ENCODE data around the gene TNFAIP2.

TNFAIP2 gene

DNA sequence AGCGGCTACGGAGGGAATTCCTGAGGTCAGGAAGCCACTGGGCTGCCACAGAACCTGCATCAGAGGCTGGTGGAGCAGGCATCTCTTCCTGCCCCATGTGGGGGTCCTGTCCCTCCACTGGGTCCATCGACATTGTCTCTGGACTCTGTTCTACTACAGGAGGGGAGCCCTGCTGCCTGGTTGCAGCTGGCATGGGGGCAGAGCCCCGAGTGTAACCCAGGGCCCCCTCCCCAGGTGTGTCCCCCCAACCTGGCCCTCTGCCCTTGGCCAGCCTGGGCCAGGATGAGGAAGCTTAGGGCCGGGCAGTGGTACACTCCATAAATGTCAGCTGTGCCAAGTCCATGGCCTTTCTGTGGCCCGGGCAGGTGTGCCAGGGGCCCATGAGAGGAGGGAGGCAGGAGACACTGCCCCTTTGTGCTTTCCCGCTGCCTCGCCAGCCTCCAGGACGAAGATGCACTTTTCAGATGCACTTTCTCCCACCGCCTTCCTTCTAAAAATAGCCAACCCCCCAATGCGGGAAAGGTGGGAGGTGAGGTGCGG is 32.7 kb upstream of the TNFAIP2 start:
- peak overlapping the region; percentile 54 for H3K4me3 ChIP-seq (ENCODE audit: low read depth, low read length, poor library complexity, severe bottlenecking)
- H3K4me1 ChIP-seq (ENCODE audit: insufficient read depth, low read length, severe bottlenecking): peaks cover 10% of the 10 kb centered on the region
- no peaks in the 10 kb centered on the region for H4K20me1 ChIP-seq (ENCODE audit: insufficient read depth, low read length)
- no peak overlapping the region for H3K27ac ChIP-seq (ENCODE audit: low read depth, low read length, poor library complexity, severe bottlenecking)
- peaks cover 6% of the 10 kb centered on the region; the same call in 1 of the 2 replicates for H3K27me3 ChIP-seq (ENCODE audit: insufficient read depth, low read length)
- H3K9me3 ChIP-seq (ENCODE audit: low read length): no peaks in the 10 kb centered on the region
- H2AFZ ChIP-seq (ENCODE audit: low read length): no peak overlapping the region
- H3F3A ChIP-seq (ENCODE audit: insufficient read depth, low read length): no peaks in the 10 kb centered on the region
- H3K4me2 ChIP-seq (ENCODE audit: low read length): peak overlapping the region; percentile 77; the same call in 1 of the 2 replicates
- H3K9me2 ChIP-seq (ENCODE audit: low read depth, low read length): no peaks in the 10 kb centered on the region
- H3K79me2 ChIP-seq (ENCODE audit: insufficient read depth, low read length): no peaks in the 10 kb centered on the region
- TF ChIP-seq, protein P1, sequence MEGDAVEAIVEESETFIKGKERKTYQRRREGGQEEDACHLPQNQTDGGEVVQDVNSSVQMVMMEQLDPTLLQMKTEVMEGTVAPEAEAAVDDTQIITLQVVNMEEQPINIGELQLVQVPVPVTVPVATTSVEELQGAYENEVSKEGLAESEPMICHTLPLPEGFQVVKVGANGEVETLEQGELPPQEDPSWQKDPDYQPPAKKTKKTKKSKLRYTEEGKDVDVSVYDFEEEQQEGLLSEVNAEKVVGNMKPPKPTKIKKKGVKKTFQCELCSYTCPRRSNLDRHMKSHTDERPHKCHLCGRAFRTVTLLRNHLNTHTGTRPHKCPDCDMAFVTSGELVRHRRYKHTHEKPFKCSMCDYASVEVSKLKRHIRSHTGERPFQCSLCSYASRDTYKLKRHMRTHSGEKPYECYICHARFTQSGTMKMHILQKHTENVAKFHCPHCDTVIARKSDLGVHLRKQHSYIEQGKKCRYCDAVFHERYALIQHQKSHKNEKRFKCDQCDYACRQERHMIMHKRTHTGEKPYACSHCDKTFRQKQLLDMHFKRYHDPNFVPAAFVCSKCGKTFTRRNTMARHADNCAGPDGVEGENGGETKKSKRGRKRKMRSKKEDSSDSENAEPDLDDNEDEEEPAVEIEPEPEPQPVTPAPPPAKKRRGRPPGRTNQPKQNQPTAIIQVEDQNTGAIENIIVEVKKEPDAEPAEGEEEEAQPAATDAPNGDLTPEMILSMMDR (IDR thresholded peaks at IDR 0.05; ENCODE audit: low read length): no peak
- TF ChIP-seq EZH2 (IDR thresholded peaks at IDR 0.05; ENCODE audit: borderline replicate concordance, low read length): no peak
- H3K9ac ChIP-seq (ENCODE audit: low read length): no peak overlapping the region
- no peaks in the 10 kb centered on the region for H3K36me3 ChIP-seq (ENCODE audit: insufficient read depth, low read length)

- no peaks in the 10 kb centered on the region for H3K36me3 ChIP-seq (ENCODE audit: insufficient read depth, low read length)
- H3K9ac ChIP-seq (ENCODE audit: low read length): peak overlapping the region; percentile 40; the same call in 1 of the 2 replicates
- no peak for TF ChIP-seq EZH2 (IDR thresholded peaks at IDR 0.05; ENCODE audit: borderline replicate concordance, low read length)
- TF ChIP-seq, protein P1 (IDR thresholded peaks at IDR 0.05; ENCODE audit: low read length): peak; percentile 60
Observed at GRCh38 chr14:103091041-103091882, 32.0 kb upstream of the TNFAIP2 start.

DNA sequence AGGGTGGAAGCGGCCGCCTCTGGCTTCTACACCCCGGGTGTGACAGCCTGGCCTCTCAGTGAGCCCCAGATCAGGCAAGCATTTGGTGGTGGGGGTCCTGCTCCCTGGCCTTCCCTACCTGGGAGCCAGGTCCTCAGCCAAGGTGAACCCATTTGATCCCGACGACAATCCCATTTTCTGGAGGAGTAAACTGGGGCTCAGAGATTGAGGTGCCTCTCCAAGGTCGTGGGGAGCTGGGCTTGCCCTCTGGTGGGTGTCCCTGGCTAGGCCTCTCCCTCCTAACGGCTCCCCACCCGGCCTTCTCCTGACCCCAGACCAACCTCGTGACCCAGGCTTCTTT is 31.4 kb upstream of the TNFAIP2 start:
- Histone ChIP-seq H3K36me3 (ENCODE audit: insufficient read depth, low read length) (no peaks in the 10 kb centered on the region), H3K9me2 (ENCODE audit: low read depth, low read length) (no peaks in the 10 kb centered on the region), H3K27me3 (ENCODE audit: insufficient read depth, low read length) (peaks cover 6% of the 10 kb centered on the region; the same call in 1 of the 2 replicates), H4K20me1 (ENCODE audit: insufficient read depth, low read length) (no peaks in the 10 kb centered on the region), H3F3A (ENCODE audit: insufficient read depth, low read length) (no peaks in the 10 kb centered on the region), H3K9me3 (ENCODE audit: low read length) (no peaks in the 10 kb centered on the region), H3K9ac (ENCODE audit: low read length) (no peak overlapping the region; the same call in 1 of the 2 replicates), H3K4me1 (ENCODE audit: insufficient read depth, low read length, severe bottlenecking) (peaks cover 10% of the 10 kb centered on the region), H2AFZ (ENCODE audit: low read length) (no peak overlapping the region), H3K27ac (ENCODE audit: low read depth, low read length, poor library complexity, severe bottlenecking) (no peak overlapping the region), H3K4me3 (ENCODE audit: low read depth, low read length, poor library complexity, severe bottlenecking) (peak overlapping the region; percentile 54), H3K79me2 (ENCODE audit: insufficient read depth, low read length) (no peaks in the 10 kb centered on the region), H3K4me2 (ENCODE audit: low read length) (peak overlapping the region; percentile 77)
- TF ChIP-seq EZH2 (IDR thresholded peaks at IDR 0.05; ENCODE audit: borderline replicate concordance, low read length): no peak
- TF ChIP-seq, protein P1 (IDR thresholded peaks at IDR 0.05; ENCODE audit: low read length): no peak; the same call in 1 of the 2 replicates

More at GRCh38 chr14:103091041-103091882, 32.0 kb upstream of the TNFAIP2 start:
- Histone ChIP-seq H4K20me1 (ENCODE audit: insufficient read depth, low read length) (no peaks in the 10 kb centered on the region), H3K9me2 (ENCODE audit: low read depth, low read length) (no peaks in the 10 kb centered on the region), H3K27me3 (ENCODE audit: insufficient read depth, low read length) (peaks cover 6% of the 10 kb centered on the region; the same call in 1 of the 2 replicates), H3K4me2 (ENCODE audit: low read length) (peak overlapping the region; percentile 77), H3K9me3 (ENCODE audit: low read length) (no peaks in the 10 kb centered on the region), H3K4me3 (ENCODE audit: low read depth, low read length, poor library complexity, severe bottlenecking) (peak overlapping the region; percentile 54), H2AFZ (ENCODE audit: low read length) (no peak overlapping the region), H3K27ac (ENCODE audit: low read depth, low read length, poor library complexity, severe bottlenecking) (no peak overlapping the region), H3K4me1 (ENCODE audit: insufficient read depth, low read length, severe bottlenecking) (peaks cover 10% of the 10 kb centered on the region), H3K79me2 (ENCODE audit: insufficient read depth, low read length) (no peaks in the 10 kb centered on the region), H3F3A (ENCODE audit: insufficient read depth, low read length) (no peaks in the 10 kb centered on the region)

Data from OCI-LY1 (cell line).